IMR-90 (cell line): Measurements from ENCODE around the gene CETN3. TPM values are rescaled to one million over a fixed set of nuclear protein-coding genes. Genes with fewer than 3 reads are reported as not detected.

Experiments used
- ATAC-seq: fragments of 200-7000 bp; cut with Tn5 transposase; 2 replicates; pipeline ENCODE4 v1.9.1; 2020; ENCODE audit warnings: low read depth, mild to moderate bottlenecking, moderate library complexity
- BruUV-seq: library from RNA; stranded (reverse); fragments of 400-500 nt; replicated peaks from 2 replicates; lab custom pipeline; 2021; lab: Mats Ljungman, UMichigan
- CTCF ChIA-PET: fragments of 300-600 bp; formaldehyde crosslinking; extraction: SDS; loops from one replicate; lab custom pipeline; 2021; ENCODE audit warnings: antibody characterized with exemption; lab: Yijun Ruan, JAX
- POLR2A ChIA-PET: fragments of 300-600 bp; sonication (Branson Sonifier 250); formaldehyde crosslinking; loops from one replicate; lab custom pipeline; 2022; ENCODE audit warnings: antibody characterized with exemption; ENCODE audit not compliant: unreplicated experiment; lab: Charles Lee
- DNase-seq: peaks from one replicate; pipeline ENCODE4 v3.0.0; 2013
- H2AFZ ChIP-seq: replicated peaks from 2 replicates; pipeline ENCODE3; 2013; ENCODE audit warnings: low read length, mild to moderate bottlenecking; ENCODE audit not compliant: poor library complexity
- H2AK5ac ChIP-seq: 2 replicates; pipeline ENCODE4 v1.6.1; 2013; ENCODE audit warnings: low read depth, low read length, inconsistent platforms
- H2AK9ac ChIP-seq: replicated peaks from 2 replicates; pipeline ENCODE3; 2013; ENCODE audit warnings: mild to moderate bottlenecking, low read depth, low read length, moderate library complexity; ENCODE audit not compliant: poor library complexity
- H2BK120ac ChIP-seq: 2 replicates; pipeline ENCODE4 v1.6.1; 2013; ENCODE audit warnings: low read depth, low read length, inconsistent platforms
- H2BK15ac ChIP-seq: 3 replicates; pipeline ENCODE4 v1.6.1; 2013; ENCODE audit warnings: low read depth, low read length, inconsistent platforms
- H2BK20ac ChIP-seq: 2 replicates; pipeline ENCODE4 v1.6.1; 2013; ENCODE audit warnings: low read depth, mild to moderate bottlenecking, inconsistent platforms, low read length, moderate library complexity
- H2BK5ac ChIP-seq: 2 replicates; pipeline ENCODE4 v1.6.1; 2013; ENCODE audit warnings: mild to moderate bottlenecking, low read depth, low read length, inconsistent platforms; ENCODE audit not compliant: poor library complexity, severe bottlenecking
- H3K14ac ChIP-seq: replicated peaks from 2 replicates; pipeline ENCODE4 v1.6.1; 2013; ENCODE audit warnings: low read depth, low read length, inconsistent platforms
- H3K18ac ChIP-seq: 2 replicates; pipeline ENCODE4 v1.6.1; 2013; ENCODE audit warnings: low read depth, low read length, control low read depth
- H3K23ac ChIP-seq: 2 replicates; pipeline ENCODE4 v1.6.1; 2013; ENCODE audit warnings: low read depth, low read length, inconsistent platforms
- H3K27ac ChIP-seq: 2 replicates; pipeline ENCODE4 v1.5.1; 2013; ENCODE audit warnings: mild to moderate bottlenecking, control low read depth, low read length; ENCODE audit not compliant: insufficient read depth
- H3K27me3 ChIP-seq: 2 replicates; pipeline ENCODE4 v1.6.1; 2013; ENCODE audit warnings: low read length; ENCODE audit not compliant: control insufficient read depth, insufficient read depth
- H3K36me3 ChIP-seq: 2 replicates; pipeline ENCODE4 v1.6.1; 2013; ENCODE audit warnings: low read length, mixed read lengths; ENCODE audit not compliant: control insufficient read depth, insufficient read depth
- H3K4ac ChIP-seq: 2 replicates; pipeline ENCODE4 v1.6.1; 2013; ENCODE audit warnings: low read depth, low read length, inconsistent platforms
- H3K4me1 ChIP-seq: 2 replicates; pipeline ENCODE4 v1.6.1; 2013; ENCODE audit warnings: low read length, mixed read lengths; ENCODE audit not compliant: control insufficient read depth, insufficient read depth
- H3K4me2 ChIP-seq: 2 replicates; pipeline ENCODE4 v1.6.1; 2013; ENCODE audit warnings: low read depth, mild to moderate bottlenecking, control low read depth, low read length, moderate library complexity
- H3K4me3 ChIP-seq: 2 replicates; pipeline ENCODE4 v1.5.1; 2013; ENCODE audit warnings: low read depth, mild to moderate bottlenecking, control low read depth, low read length, moderate library complexity; ENCODE audit not compliant: insufficient read depth
- H3K56ac ChIP-seq: 2 replicates; pipeline ENCODE4 v1.6.1; 2013; ENCODE audit warnings: low read length, inconsistent platforms; ENCODE audit not compliant: insufficient read depth; ENCODE audit errors: extremely low read depth
- H3K79me1 ChIP-seq, 2 experiments: 2 replicates each; pipeline ENCODE4 v1.6.1; 2013; ENCODE audit warnings: low read length in 2 of 2, inconsistent platforms in 1 of 2, low read depth in 1 of 2
- H3K9ac ChIP-seq: 2 replicates; pipeline ENCODE4 v1.6.1; 2013; ENCODE audit warnings: low read depth, low read length, control low read depth
- H3K9me1 ChIP-seq: 2 replicates; pipeline ENCODE4 v1.6.1; 2013; ENCODE audit warnings: low read length, inconsistent platforms; ENCODE audit not compliant: insufficient read depth
- H3K9me3 ChIP-seq: 2 replicates; pipeline ENCODE4 v1.6.1; 2013; ENCODE audit warnings: low read length; ENCODE audit not compliant: control insufficient read depth, insufficient read depth
- H4K20me1 ChIP-seq: 2 replicates; pipeline ENCODE4 v1.6.1; 2013; ENCODE audit warnings: low read length, inconsistent platforms; ENCODE audit not compliant: insufficient read depth
- H4K5ac ChIP-seq: 2 replicates; pipeline ENCODE4 v1.6.1; 2013; ENCODE audit warnings: mild to moderate bottlenecking, low read depth, low read length, control low read depth
- H4K8ac ChIP-seq, 2 experiments: 2 replicates each; pipeline ENCODE4 v1.6.1; 2013; ENCODE audit warnings: low read depth in 2 of 2, low read length in 2 of 2, control low read depth in 1 of 2, inconsistent platforms in 1 of 2
- H4K91ac ChIP-seq: 2 replicates; pipeline ENCODE4 v1.6.1; 2013; ENCODE audit warnings: low read depth, low read length, inconsistent platforms; ENCODE audit not compliant: insufficient read depth
- BHLHE40 ChIP-seq: fragments of 150-350 bp; IDR thresholded peaks from 2 replicates; pipeline ENCODE4 v1.6.1; 2016; ENCODE audit warnings: mild to moderate bottlenecking, low read depth, low read length
- CHD1 ChIP-seq: IDR thresholded peaks from 2 replicates; pipeline ENCODE4 v1.6.1; 2012; ENCODE audit warnings: low read depth, low read length, improper control_type of control experiment
- ELK1 ChIP-seq: fragments of 150-350 bp; IDR thresholded peaks from 2 replicates; pipeline ENCODE4 v1.6.1; 2016; ENCODE audit warnings: low read depth, mild to moderate bottlenecking, low read length, moderate library complexity, borderline replicate concordance
- FOS ChIP-seq: fragments of 150-350 bp; IDR thresholded peaks from 2 replicates; pipeline ENCODE4 v1.6.1; 2016; ENCODE audit warnings: low read depth, low read length
- RAD21 ChIP-seq: IDR thresholded peaks from 2 replicates; pipeline ENCODE4 v1.6.1; 2012; ENCODE audit warnings: low read length, improper control_type of control experiment
- RCOR1 ChIP-seq: IDR thresholded peaks from 2 replicates; pipeline ENCODE4 v1.6.1; 2012; ENCODE audit warnings: mild to moderate bottlenecking, low read length, improper control_type of control experiment; ENCODE audit not compliant: insufficient replicate concordance
- WGBS, 2 experiments: methylation state at CpG; one replicate each; pipeline versions ENCODE4 v1.1.5 to v1.1.7; 2013; ENCODE audit warnings: missing lambda C conversion rate in 2 of 2; ENCODE audit not compliant: insufficient read length in 1 of 2; ENCODE audit errors: extremely low coverage in 2 of 2; 5-methylcytosine and 5-hydroxymethylcytosine counted together
- dilution Hi-C: fragments of 300-500 bp; cut with HindIII; formaldehyde crosslinking; loops from one replicate; pipeline ENCODE4 v1.14.3; 2018; ENCODE audit warnings: low sequenced_read_pairs; ENCODE audit not compliant: unreplicated experiment
- in situ Hi-C: fragments of 300-500 bp; cut with MboI; formaldehyde crosslinking; loops from 3 replicates; pipeline ENCODE4 v1.14.3; 2019; ENCODE audit warnings: low sequenced_read_pairs, inconsistent platforms, mixed read lengths
- intact Hi-C: fragments of 100-400 bp; cut with micrococcal nuclease; formaldehyde crosslinking; loops from 2 replicates; pipeline ENCODE4 v1.10.0; 2022
- polyA plus RNA-seq, 3 experiments: library from polyadenylated mRNA; depleted of rRNA; stranded (reverse); fragments of >200 nt; gene quantifications; 2 replicates each; pipeline ENCODE4 v1.2.3, GENCODE V29; 2012; ENCODE audit warnings: low replicate concordance in 1 of 3
- total RNA-seq: library from RNA; depleted of rRNA; stranded (reverse); fragments of >200 nt; gene quantifications from 2 replicates; pipeline ENCODE4 v1.2.3, GENCODE V29; 2012

Gene CETN3
- total and polyA plus RNA-seq, 2 of the 4 experiments (the other 2 are of a cell fraction), result 1.1 to 6.5 TPM

DNA sequence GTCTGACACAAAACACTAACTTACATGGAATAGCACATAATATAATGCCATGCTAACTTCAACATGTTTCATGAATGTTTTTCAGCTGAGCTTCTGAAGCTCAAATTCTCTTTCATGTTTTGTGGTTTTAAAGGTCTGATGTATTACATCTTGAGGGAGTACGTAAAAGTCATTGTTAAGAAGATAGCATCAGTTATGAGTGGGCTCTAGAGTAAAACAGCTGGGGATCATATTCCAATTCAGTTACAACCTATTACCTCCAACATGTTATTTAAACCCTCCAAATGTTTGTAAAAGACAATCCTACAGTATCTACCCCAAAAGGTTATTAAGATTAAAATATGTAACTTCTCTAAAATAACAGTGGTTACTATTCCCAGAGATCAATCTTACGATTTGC, 19.2 kb downstream of the CETN3 start:
- POLR2A ChIA-PET, result no interaction called here
- dilution Hi-C loops (no loop called here), intact Hi-C loops (no loop called here), in situ Hi-C loops (no loop called here)
- H2AFZ ChIP-seq, result no peak overlapping the region
- CTCF ChIA-PET, result no interaction called here
- H2BK20ac ChIP-seq, result no peak overlapping the region
- no peak overlapping the region for H3K4me2 ChIP-seq
- no peak overlapping the region for H3K18ac ChIP-seq
- no peak overlapping the region for H3K14ac ChIP-seq
- BruUV-seq, result no TSS peak
- no peak overlapping the region for H3K23ac ChIP-seq
- no peak overlapping the region for H3K4ac ChIP-seq
- H3K79me1 ChIP-seq, result no peaks in the 10 kb centered on the region
- H2BK5ac ChIP-seq, result no peak overlapping the region
- H4K5ac ChIP-seq, result no peak overlapping the region
- no peak overlapping the region for H2AK5ac ChIP-seq
- H3K4me1 ChIP-seq, result peaks cover 2% of the 10 kb centered on the region; the same call in 1 of the 2 replicates
- H3K27ac ChIP-seq, result no peak overlapping the region
- H4K20me1 ChIP-seq, result no peaks in the 10 kb centered on the region
- no peak overlapping the region for H3K56ac ChIP-seq
- TF ChIP-seq CHD1, result no peak
- no peak for TF ChIP-seq ELK1
- TF ChIP-seq RAD21, result no peak
- no peak for TF ChIP-seq RCOR1
- TF ChIP-seq BHLHE40, result no peak
- TF ChIP-seq FOS, result no peak
- H4K8ac ChIP-seq, result no peak overlapping the region
- H3K27me3 ChIP-seq, result no peaks in the 10 kb centered on the region
- 0 out of 2 replicates have a peak, but pooled peaks cover 2% of the 10 kb centered on the region for H3K36me3 ChIP-seq
- no peaks in the 10 kb centered on the region for H3K9me1 ChIP-seq
- H2AK9ac ChIP-seq, result no peak overlapping the region
- no CpG with 5 or more reads among the region's 2 CpGs for WGBS, 2 experiments
- H2BK120ac ChIP-seq, result no peak overlapping the region
- H3K9me3 ChIP-seq, result no peaks in the 10 kb centered on the region
- no peak overlapping the region for H2BK15ac ChIP-seq
- H3K4me3 ChIP-seq, result no peak overlapping the region
- no peak for ATAC-seq
- H4K91ac ChIP-seq, result no peak overlapping the region
- no peak overlapping the region for H3K9ac ChIP-seq
- no peak for DNase-seq
